Measurements from ENCODE around the gene ZNF280B. TPM values are rescaled to one million over a fixed set of nuclear protein-coding genes. Genes with fewer than 3 reads are reported as not detected.

Gene ZNF280B
- total RNA-seq, 1 experiment from 2014 or later: 5.5 TPM

DNA sequence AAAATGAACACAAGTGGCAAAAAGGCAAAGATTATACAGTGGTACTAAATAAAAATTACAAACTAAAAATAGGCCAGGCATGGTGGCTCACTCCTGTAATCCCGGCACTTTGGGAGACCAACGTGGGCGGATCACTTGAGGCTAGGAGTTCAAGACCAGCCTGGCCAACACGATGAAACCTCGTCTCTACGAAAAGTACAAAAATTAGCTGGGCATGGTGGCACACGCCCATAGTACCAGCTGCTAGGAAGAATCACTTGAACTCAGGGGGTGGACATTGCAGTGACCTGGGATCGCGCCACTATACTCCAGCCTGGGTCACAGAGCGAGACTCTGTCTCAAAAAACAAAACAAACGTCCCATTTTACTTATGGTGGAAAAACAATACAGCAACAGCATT lies 24.5 kb downstream of the ZNF280B start:
- Histone ChIP-seq H3K79me2 (ENCODE audit: insufficient read depth, low read length) (no peaks in the 10 kb centered on the region), H3K4me1 (ENCODE audit: control insufficient read depth in 1 of 2, insufficient read depth in 2 of 2, low read length in 2 of 2) (no peaks in the 10 kb centered on the region), H3K9ac (ENCODE audit: low read length) (no peak overlapping the region), H3K27me3 (ENCODE audit: insufficient read depth, low read length) (no peaks in the 10 kb centered on the region), H3K9me3 (ENCODE audit: control insufficient read depth in 1 of 2, insufficient read depth in 1 of 2, low read depth in 1 of 2, low read length in 2 of 2) (no peaks in the 10 kb centered on the region), H2AFZ (ENCODE audit: low read depth, low read length, poor library complexity, severe bottlenecking) (no peak overlapping the region), H3K9me2 (ENCODE audit: insufficient read depth) (no peaks in the 10 kb centered on the region), H3K27ac (ENCODE audit: low read depth, low read length) (no peak overlapping the region), H4K20me1 (ENCODE audit: insufficient read depth) (no peaks in the 10 kb centered on the region), H3K36me3 (ENCODE audit: control insufficient read depth in 1 of 2, insufficient read depth in 2 of 2, low read length in 2 of 2) (peaks cover 6 to 14% of the 10 kb centered on the region in 2 experiments; a peak in 2 of 4 replicates), H3K4me3 (replicated peaks in 1 of 2; ENCODE audit: low read depth in 1 of 2, low read length in 2 of 2) (no peak overlapping the region), H3K4me2 (ENCODE audit: low read length) (no peak overlapping the region)
- POLR2A ChIA-PET: interaction anchor here (1.1 kb wide), 1 partner anchor 18 kb away, joined by 3 read pairs; no protein-coding TSS in a partner anchor
- BruUV-seq (replicated peaks): no TSS peak
- no peak for TF ChIP-seq SRF (IDR thresholded peaks at IDR 0.05; ENCODE audit: low read depth)
- no peak for TF ChIP-seq JUND (IDR thresholded peaks at IDR 0.05)
- TF ChIP-seq, protein P1, sequence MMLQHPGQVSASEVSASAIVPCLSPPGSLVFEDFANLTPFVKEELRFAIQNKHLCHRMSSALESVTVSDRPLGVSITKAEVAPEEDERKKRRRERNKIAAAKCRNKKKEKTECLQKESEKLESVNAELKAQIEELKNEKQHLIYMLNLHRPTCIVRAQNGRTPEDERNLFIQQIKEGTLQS (IDR thresholded peaks at IDR 0.05): no peak
- no peak for TF ChIP-seq ZNF274 (IDR thresholded peaks at IDR 0.05; ENCODE audit: low read depth, low read length)
- TF ChIP-seq ZFX (IDR thresholded peaks at IDR 0.05): no peak
- no peak for TF ChIP-seq RAD21 (IDR thresholded peaks at IDR 0.05; ENCODE audit: low read depth)
- TF ChIP-seq, protein P2, sequence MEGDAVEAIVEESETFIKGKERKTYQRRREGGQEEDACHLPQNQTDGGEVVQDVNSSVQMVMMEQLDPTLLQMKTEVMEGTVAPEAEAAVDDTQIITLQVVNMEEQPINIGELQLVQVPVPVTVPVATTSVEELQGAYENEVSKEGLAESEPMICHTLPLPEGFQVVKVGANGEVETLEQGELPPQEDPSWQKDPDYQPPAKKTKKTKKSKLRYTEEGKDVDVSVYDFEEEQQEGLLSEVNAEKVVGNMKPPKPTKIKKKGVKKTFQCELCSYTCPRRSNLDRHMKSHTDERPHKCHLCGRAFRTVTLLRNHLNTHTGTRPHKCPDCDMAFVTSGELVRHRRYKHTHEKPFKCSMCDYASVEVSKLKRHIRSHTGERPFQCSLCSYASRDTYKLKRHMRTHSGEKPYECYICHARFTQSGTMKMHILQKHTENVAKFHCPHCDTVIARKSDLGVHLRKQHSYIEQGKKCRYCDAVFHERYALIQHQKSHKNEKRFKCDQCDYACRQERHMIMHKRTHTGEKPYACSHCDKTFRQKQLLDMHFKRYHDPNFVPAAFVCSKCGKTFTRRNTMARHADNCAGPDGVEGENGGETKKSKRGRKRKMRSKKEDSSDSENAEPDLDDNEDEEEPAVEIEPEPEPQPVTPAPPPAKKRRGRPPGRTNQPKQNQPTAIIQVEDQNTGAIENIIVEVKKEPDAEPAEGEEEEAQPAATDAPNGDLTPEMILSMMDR (IDR thresholded peaks at IDR 0.05 in 2 of 3, conservative IDR thresholded peaks at IDR 0.05 in 1 of 3; ENCODE audit: borderline replicate concordance in 1 of 3, insufficient read depth in 1 of 3, low read depth in 2 of 3, low read length in 2 of 3): no peak
- TF ChIP-seq TCF7L2 (IDR thresholded peaks at IDR 0.05; ENCODE audit: borderline replicate concordance, extremely low read depth, insufficient read depth, insufficient read length): no peak
- no peak for TF ChIP-seq ELF1 (IDR thresholded peaks at IDR 0.05; ENCODE audit: borderline replicate concordance, low read depth)
- no peak for TF ChIP-seq CEBPB (IDR thresholded peaks at IDR 0.05; ENCODE audit: low read depth)
- TF ChIP-seq, protein P3, sequence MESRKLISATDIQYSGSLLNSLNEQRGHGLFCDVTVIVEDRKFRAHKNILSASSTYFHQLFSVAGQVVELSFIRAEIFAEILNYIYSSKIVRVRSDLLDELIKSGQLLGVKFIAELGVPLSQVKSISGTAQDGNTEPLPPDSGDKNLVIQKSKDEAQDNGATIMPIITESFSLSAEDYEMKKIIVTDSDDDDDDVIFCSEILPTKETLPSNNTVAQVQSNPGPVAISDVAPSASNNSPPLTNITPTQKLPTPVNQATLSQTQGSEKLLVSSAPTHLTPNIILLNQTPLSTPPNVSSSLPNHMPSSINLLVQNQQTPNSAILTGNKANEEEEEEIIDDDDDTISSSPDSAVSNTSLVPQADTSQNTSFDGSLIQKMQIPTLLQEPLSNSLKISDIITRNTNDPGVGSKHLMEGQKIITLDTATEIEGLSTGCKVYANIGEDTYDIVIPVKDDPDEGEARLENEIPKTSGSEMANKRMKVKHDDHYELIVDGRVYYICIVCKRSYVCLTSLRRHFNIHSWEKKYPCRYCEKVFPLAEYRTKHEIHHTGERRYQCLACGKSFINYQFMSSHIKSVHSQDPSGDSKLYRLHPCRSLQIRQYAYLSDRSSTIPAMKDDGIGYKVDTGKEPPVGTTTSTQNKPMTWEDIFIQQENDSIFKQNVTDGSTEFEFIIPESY (IDR thresholded peaks at IDR 0.05; ENCODE audit: extremely low read depth, insufficient replicate concordance, low read length): no peak
- TF ChIP-seq, protein P4, sequence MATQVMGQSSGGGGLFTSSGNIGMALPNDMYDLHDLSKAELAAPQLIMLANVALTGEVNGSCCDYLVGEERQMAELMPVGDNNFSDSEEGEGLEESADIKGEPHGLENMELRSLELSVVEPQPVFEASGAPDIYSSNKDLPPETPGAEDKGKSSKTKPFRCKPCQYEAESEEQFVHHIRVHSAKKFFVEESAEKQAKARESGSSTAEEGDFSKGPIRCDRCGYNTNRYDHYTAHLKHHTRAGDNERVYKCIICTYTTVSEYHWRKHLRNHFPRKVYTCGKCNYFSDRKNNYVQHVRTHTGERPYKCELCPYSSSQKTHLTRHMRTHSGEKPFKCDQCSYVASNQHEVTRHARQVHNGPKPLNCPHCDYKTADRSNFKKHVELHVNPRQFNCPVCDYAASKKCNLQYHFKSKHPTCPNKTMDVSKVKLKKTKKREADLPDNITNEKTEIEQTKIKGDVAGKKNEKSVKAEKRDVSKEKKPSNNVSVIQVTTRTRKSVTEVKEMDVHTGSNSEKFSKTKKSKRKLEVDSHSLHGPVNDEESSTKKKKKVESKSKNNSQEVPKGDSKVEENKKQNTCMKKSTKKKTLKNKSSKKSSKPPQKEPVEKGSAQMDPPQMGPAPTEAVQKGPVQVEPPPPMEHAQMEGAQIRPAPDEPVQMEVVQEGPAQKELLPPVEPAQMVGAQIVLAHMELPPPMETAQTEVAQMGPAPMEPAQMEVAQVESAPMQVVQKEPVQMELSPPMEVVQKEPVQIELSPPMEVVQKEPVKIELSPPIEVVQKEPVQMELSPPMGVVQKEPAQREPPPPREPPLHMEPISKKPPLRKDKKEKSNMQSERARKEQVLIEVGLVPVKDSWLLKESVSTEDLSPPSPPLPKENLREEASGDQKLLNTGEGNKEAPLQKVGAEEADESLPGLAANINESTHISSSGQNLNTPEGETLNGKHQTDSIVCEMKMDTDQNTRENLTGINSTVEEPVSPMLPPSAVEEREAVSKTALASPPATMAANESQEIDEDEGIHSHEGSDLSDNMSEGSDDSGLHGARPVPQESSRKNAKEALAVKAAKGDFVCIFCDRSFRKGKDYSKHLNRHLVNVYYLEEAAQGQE (IDR thresholded peaks at IDR 0.05; ENCODE audit: low read depth): no peak
- TF ChIP-seq, protein P5, sequence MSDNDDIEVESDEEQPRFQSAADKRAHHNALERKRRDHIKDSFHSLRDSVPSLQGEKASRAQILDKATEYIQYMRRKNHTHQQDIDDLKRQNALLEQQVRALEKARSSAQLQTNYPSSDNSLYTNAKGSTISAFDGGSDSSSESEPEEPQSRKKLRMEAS (IDR thresholded peaks at IDR 0.05): no peak
- TF ChIP-seq SP1 (IDR thresholded peaks at IDR 0.05; ENCODE audit: low read depth): no peak
- no peak for TF ChIP-seq EGR1 (IDR thresholded peaks at IDR 0.05; ENCODE audit: low read depth)
- TF ChIP-seq POLR2AphosphoS5 (IDR thresholded peaks at IDR 0.05; ENCODE audit: low read depth, low read length): no peak
- TF ChIP-seq EZH2 (IDR thresholded peaks at IDR 0.05): no peak
- CTCF ChIA-PET: no interaction called here
- DNase-seq (ENCODE audit: low read depth, low spot score) (no peak), ATAC-seq (no peak)
- RAD21 ChIA-PET (ENCODE audit: low non-redundant PET in 1 of 2, low total read pairs in 2 of 2, uncharacterized antibody in 2 of 2, unreplicated experiment in 2 of 2): no interaction called here
- intact Hi-C loops (cut with micrococcal nuclease): no loop called here

Measured in HCT116 (cell line).